B cell (primary cell): ENCODE results near the gene FOXP4.

Source experiments
- EZH2 ChIP-seq: IDR thresholded peaks from 2 replicates; pipeline ENCODE4 v1.6.1; 2012; ENCODE audit warnings: borderline replicate concordance, low read depth, mild to moderate bottlenecking, moderate library complexity, low read length; ENCODE audit not compliant: insufficient read depth, poor library complexity, severe bottlenecking
- TF ChIP-seq, protein P1 (sequence below): fragments of 200-600 bp; IDR thresholded peaks from one replicate; pipeline ENCODE4 v1.8.0; 2022; ENCODE audit warnings: antibody characterized with exemption, mild to moderate bottlenecking

DNA sequence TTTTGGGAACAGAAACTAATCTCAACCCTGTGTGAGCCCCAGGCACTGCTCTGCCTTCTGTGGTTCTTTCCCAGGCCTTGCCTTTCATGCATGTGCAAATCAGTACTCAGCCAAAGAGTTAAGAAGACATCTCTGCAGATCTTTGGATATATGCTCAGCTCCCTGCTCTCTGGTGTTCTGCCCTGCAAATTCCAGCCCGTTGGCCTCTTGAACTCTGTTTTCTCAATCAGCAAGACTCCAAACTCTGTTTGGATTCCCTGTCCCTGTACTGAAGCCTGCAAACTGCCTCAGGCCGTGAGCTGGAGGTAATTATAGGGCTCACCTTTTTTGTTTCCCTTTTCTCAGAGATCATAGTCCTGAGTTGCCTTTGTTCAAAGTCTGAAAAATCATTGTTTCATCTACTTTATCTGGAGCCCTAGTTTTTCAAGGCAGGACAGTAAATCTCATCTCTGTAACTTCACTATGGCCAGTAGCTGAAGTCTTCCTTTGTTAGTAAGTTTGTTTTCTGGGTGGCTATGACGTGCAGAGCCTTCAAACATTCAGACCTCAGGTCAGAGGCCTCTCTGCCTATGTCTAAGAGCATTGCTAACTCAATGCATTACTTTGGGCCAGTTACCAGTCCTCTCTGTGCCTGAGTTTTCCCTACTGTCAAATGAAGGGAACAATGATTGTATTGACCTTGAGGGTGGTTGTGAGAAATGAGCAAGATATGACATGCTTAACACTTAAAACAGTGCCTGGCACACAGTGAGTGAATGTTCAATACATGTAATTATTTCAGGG lies 76.2 kb downstream of the FOXP4 start:
- TF ChIP-seq EZH2, result no peak
- TF ChIP-seq, protein P1, sequence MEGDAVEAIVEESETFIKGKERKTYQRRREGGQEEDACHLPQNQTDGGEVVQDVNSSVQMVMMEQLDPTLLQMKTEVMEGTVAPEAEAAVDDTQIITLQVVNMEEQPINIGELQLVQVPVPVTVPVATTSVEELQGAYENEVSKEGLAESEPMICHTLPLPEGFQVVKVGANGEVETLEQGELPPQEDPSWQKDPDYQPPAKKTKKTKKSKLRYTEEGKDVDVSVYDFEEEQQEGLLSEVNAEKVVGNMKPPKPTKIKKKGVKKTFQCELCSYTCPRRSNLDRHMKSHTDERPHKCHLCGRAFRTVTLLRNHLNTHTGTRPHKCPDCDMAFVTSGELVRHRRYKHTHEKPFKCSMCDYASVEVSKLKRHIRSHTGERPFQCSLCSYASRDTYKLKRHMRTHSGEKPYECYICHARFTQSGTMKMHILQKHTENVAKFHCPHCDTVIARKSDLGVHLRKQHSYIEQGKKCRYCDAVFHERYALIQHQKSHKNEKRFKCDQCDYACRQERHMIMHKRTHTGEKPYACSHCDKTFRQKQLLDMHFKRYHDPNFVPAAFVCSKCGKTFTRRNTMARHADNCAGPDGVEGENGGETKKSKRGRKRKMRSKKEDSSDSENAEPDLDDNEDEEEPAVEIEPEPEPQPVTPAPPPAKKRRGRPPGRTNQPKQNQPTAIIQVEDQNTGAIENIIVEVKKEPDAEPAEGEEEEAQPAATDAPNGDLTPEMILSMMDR, result no peak
